ENCODE measurements around the gene PAK4.

- no peak for TF ChIP-seq CTCF (optimal IDR thresholded peaks at IDR 0.05 in 1 of 3, IDR thresholded peaks at IDR 0.05 in 1 of 3, conservative IDR thresholded peaks at IDR 0.05 in 1 of 3; ENCODE audit: extremely low read depth in 1 of 3, insufficient read depth in 2 of 3, low read length in 3 of 3)
- no peak for TF ChIP-seq EZH2 (IDR thresholded peaks at IDR 0.05; ENCODE audit: low read length)
These were observed 32.4 kb downstream of the PAK4 start for GRCh38 chr19:39157997-39158389.
